HAP-1 (cell line): Measurements from ENCODE around the gene SGCE.

Experiments
- DNase-seq, 2 experiments: peaks; one replicate each; pipeline ENCODE4 v3.0.0-alpha.2; 2016 to 2020; ENCODE audit warnings: low spot score in 2 of 2
- H3K27me3 ChIP-seq: fragments of 250-450 bp; sonication (Bioruptor Pico); 2 replicates; pipeline ENCODE4 v1.5.1; 2020; ENCODE audit warnings: low read depth, mild to moderate bottlenecking, moderate library complexity
- H3K36me3 ChIP-seq: fragments of 250-450 bp; sonication (Bioruptor Pico); replicated peaks from 2 replicates; pipeline ENCODE4 v1.5.1; 2020; ENCODE audit warnings: mild to moderate bottlenecking
- H3K4me1 ChIP-seq: fragments of 250-450 bp; sonication (Bioruptor Pico); 2 replicates; pipeline ENCODE4 v1.5.1; 2020; ENCODE audit warnings: mild to moderate bottlenecking
- H3K4me3 ChIP-seq: fragments of 250-450 bp; sonication (Bioruptor Pico); 2 replicates; pipeline ENCODE4 v1.5.1; 2020; ENCODE audit warnings: mild to moderate bottlenecking, moderate library complexity
- H3K9me3 ChIP-seq: fragments of 250-450 bp; sonication (Bioruptor Pico); 2 replicates; pipeline ENCODE4 v1.5.1; 2020; ENCODE audit warnings: mild to moderate bottlenecking, moderate library complexity
- in situ Hi-C: fragments of 300-500 bp; cut with MboI; formaldehyde crosslinking; loops from 3 replicates; pipeline ENCODE4 v1.14.3; 2020; ENCODE audit warnings: low sequenced_read_pairs, inconsistent platforms, mixed read lengths

SGCE gene

DNA sequence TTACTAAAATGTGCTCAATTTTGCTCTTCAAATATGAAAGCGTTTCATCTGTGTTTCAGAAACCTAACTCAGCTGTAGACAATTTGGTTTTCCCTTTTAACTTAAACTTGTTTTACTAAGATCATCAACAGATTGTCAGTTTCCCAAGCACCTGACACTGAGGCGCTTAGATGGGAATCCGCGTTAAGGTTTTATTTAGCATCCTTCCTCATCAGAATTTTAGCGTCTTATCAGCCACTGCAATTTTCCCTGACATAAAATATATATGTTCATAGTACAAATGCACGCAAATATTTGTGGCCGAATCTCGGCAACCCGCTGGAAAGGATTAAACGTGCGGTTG is 1.2 kb downstream of the SGCE start:
- in situ Hi-C loops, result no loop called here
- no peak for DNase-seq
- H3K36me3 ChIP-seq, result no peaks in the 10 kb centered on the region
- H3K4me1 ChIP-seq, result peaks cover 41% of the 10 kb centered on the region
- H3K4me3 ChIP-seq, result peak overlapping the region; percentile 74
- H3K27me3 ChIP-seq, result no peaks in the 10 kb centered on the region
- no peaks in the 10 kb centered on the region for H3K9me3 ChIP-seq

GRCh38 chr7:94650147-94651051 is 5.5 kb downstream of the SGCE start:
- peak overlapping the region; percentile 7 for H3K4me3 ChIP-seq
- H3K4me1 ChIP-seq, result peaks cover 67% of the 10 kb centered on the region
- H3K36me3 ChIP-seq, result no peaks in the 10 kb centered on the region
- no peaks in the 10 kb centered on the region for H3K27me3 ChIP-seq
- H3K9me3 ChIP-seq, result no peaks in the 10 kb centered on the region
- DNase-seq, result peak in 1 of 2 experiments; percentile 45
- in situ Hi-C loops, result no loop called here

GRCh38 chr7:94649450-94649849 is 6.5 kb downstream of the SGCE start:
- Histone ChIP-seq H3K4me1 (peaks cover 77% of the 10 kb centered on the region), H3K27me3 (no peaks in the 10 kb centered on the region), H3K4me3 (peak overlapping the region; percentile 5), H3K9me3 (no peaks in the 10 kb centered on the region), H3K36me3 (no peaks in the 10 kb centered on the region)
- in situ Hi-C loops, result no loop called here
- peak in 1 of 2 experiments; percentile 46 for DNase-seq

- Histone ChIP-seq H3K9me3 (no peaks in the 10 kb centered on the region), H3K4me1 (peaks cover 81% of the 10 kb centered on the region), H3K27me3 (no peaks in the 10 kb centered on the region), H3K36me3 (no peaks in the 10 kb centered on the region), H3K4me3 (peak overlapping the region; percentile 5)
- peak in 1 of 2 experiments; percentile 96 for DNase-seq
- in situ Hi-C loops, result no loop called here
Observed at GRCh38 chr7:94648731-94649130, 7.2 kb downstream of the SGCE start.

GRCh38 chr7:94647295-94647694 is 8.6 kb downstream of the SGCE start:
- H3K9me3 ChIP-seq, result no peaks in the 10 kb centered on the region
- H3K36me3 ChIP-seq, result no peaks in the 10 kb centered on the region
- in situ Hi-C loops, result no loop called here
- H3K27me3 ChIP-seq, result no peaks in the 10 kb centered on the region
- DNase-seq, result peak in 1 of 2 experiments; percentile 95
- H3K4me3 ChIP-seq, result no peak overlapping the region
- peaks cover 86% of the 10 kb centered on the region for H3K4me1 ChIP-seq

DNA sequence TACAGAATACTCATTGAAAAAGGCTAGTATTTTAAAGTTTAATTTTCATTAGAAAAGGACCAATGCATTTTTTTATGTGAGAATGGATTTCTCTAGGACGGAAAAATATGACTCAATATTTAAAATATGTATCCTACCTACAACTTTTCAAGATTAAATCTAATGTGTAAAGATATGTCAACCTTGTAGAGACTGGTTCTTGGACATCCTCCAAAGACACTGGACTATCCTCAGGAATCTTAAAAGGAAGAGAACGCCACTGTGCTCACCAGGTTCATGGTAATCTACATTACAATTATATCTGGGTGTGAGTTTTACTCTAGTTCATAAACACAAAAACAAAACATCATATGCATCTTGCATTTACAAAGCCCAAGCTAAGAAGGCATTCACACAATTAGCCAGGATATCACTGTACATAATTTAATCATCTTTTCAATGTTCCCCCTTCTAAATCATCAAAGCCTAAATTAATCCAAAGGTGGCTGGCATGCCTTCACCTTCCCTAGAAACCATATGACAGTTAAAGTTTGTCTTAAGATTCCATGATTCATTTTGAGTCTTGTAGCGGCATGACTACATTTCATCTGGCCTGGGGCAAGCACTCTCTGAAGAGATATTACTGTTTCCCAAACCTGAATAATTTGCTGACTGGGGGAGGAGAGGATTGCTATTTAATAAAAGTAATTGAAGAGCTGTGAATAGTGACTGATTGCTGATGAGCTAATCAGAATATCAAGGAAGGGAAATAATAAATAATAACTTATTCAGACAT is 12.0 kb downstream of the SGCE start:
- DNase-seq, result peak in 1 of 2 experiments; percentile 40
- H3K36me3 ChIP-seq, result peaks cover 8% of the 10 kb centered on the region
- no peaks in the 10 kb centered on the region for H3K27me3 ChIP-seq
- in situ Hi-C loops, result no loop called here
- H3K4me3 ChIP-seq, result no peak overlapping the region
- H3K9me3 ChIP-seq, result no peaks in the 10 kb centered on the region
- peaks cover 71% of the 10 kb centered on the region for H3K4me1 ChIP-seq

DNA sequence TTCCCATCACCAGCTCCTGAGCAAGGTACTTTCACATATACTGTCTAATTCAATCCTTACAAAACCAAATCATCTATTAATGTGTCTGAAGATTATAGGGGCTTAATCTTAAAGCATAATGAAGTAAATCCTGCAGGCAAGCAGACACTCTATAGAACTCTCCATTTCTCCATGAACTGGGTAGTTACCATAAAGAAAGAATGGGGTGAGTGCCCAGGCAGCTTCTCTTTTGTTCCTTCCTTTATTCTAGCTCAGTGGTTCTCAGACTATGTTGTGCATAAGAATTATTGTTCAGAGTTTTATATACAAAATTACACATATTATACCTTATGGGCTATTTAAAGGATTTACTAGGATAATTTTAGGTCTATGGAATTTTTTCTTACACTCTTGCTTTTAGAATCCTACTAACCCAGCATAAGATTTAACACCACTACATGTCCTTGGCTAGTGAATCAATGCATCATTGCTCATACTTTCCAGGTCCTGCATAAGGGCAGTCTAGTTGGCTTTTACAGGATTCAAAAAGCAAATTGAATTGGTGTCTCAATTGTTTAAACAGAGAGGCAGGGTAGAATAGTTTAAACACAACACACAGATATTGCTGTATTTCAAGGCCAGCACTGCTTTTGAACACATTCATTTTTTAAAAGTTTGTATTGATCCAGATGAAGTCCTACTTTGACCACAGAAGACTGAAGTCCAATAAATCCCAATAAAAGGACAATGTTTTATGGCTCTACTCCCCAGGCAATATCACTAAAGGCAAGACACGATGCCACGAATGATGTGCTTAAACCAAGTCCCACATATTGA is 12.9 kb downstream of the SGCE start:
- H3K36me3 ChIP-seq, result peaks cover 8% of the 10 kb centered on the region
- no peaks in the 10 kb centered on the region for H3K27me3 ChIP-seq
- no peaks in the 10 kb centered on the region for H3K9me3 ChIP-seq
- peaks cover 66% of the 10 kb centered on the region for H3K4me1 ChIP-seq
- H3K4me3 ChIP-seq, result no peak overlapping the region
- DNase-seq, result peak; percentile 51 to 99
- in situ Hi-C loops, result no loop called here

GRCh38 chr7:94639384-94639783 is 16.5 kb downstream of the SGCE start:
- Histone ChIP-seq H3K36me3 (peaks cover 8% of the 10 kb centered on the region), H3K9me3 (no peaks in the 10 kb centered on the region), H3K4me3 (no peak overlapping the region), H3K4me1 (peaks cover 33% of the 10 kb centered on the region), H3K27me3 (no peaks in the 10 kb centered on the region)
- in situ Hi-C loops, result no loop called here
- DNase-seq, result no peak

- in situ Hi-C loops, result no loop called here
- H3K4me1 ChIP-seq, result peaks cover 15% of the 10 kb centered on the region
Observed at GRCh38 chr7:94635687-94636086, 20.2 kb downstream of the SGCE start.

GRCh38 chr7:94634502-94634901 is 21.4 kb downstream of the SGCE start:
- Histone ChIP-seq H3K27me3 (no peaks in the 10 kb centered on the region), H3K36me3 (peaks cover 4% of the 10 kb centered on the region), H3K4me3 (no peak overlapping the region), H3K9me3 (no peaks in the 10 kb centered on the region), H3K4me1 (peaks cover 15% of the 10 kb centered on the region)
- no peak for DNase-seq
- in situ Hi-C loops, result no loop called here

More at GRCh38 chr7:94635687-94636086, 20.2 kb downstream of the SGCE start:
- no peak for DNase-seq
- Histone ChIP-seq H3K9me3 (no peaks in the 10 kb centered on the region), H3K36me3 (peaks cover 8% of the 10 kb centered on the region), H3K27me3 (no peaks in the 10 kb centered on the region), H3K4me3 (no peak overlapping the region)

DNA sequence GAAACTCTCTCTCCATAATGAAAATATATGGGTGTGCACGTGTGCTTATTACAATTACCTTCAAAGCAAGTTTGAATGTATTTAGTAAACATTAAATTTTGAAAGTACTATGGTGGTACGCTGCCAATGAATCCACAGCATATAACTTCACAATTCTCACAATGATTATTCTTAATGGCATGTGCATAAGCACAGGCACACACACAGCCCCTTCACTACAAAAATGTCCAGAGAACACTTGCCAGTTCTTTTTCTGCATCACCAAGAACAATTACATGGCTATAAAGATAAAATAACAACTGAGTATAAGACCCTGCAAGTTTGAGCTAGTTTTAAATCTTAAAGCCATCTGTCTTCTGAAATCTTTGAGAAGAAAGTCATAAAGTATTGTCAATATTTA is 22.2 kb downstream of the SGCE start:
- Histone ChIP-seq H3K27me3 (no peaks in the 10 kb centered on the region), H3K36me3 (no peaks in the 10 kb centered on the region), H3K9me3 (no peaks in the 10 kb centered on the region), H3K4me1 (peaks cover 15% of the 10 kb centered on the region), H3K4me3 (no peak overlapping the region)
- no peak for DNase-seq
- in situ Hi-C loops, result no loop called here

DNA sequence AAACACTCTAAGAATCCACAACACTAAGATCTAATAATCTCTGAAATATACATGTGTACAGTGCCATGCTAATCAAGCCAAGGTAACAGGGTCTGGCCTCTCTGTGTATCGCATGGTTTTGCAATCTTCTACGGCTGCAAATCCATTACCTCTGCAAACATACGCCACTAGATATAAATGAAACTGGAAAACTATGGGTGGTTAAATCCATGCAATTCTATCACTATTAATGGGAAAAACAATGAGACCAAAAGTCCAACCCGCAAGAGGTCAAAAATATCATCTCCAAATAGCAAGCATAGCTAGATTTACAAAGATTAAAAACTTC is 23.0 kb downstream of the SGCE start:
- Histone ChIP-seq H3K36me3 (no peaks in the 10 kb centered on the region), H3K27me3 (no peaks in the 10 kb centered on the region), H3K4me3 (no peak overlapping the region), H3K4me1 (peaks cover 15% of the 10 kb centered on the region), H3K9me3 (no peaks in the 10 kb centered on the region)
- DNase-seq, result no peak
- in situ Hi-C loops, result no loop called here

GRCh38 chr7:94632338-94633013 is 23.5 kb downstream of the SGCE start:
- DNase-seq, result no peak
- Histone ChIP-seq H3K36me3 (no peaks in the 10 kb centered on the region), H3K27me3 (no peaks in the 10 kb centered on the region), H3K9me3 (no peaks in the 10 kb centered on the region), H3K4me1 (peaks cover 15% of the 10 kb centered on the region), H3K4me3 (no peak overlapping the region)
- in situ Hi-C loops, result no loop called here
